Progenitor cell of endocrine pancreas (in vitro differentiated cells): ENCODE data around the gene LRRFIP1. TPM values are rescaled to one million over a fixed set of nuclear protein-coding genes. Genes with fewer than 3 reads are reported as not detected.

ENCODE experiments used
- DNase-seq: peaks from one replicate; pipeline ENCODE4 v3.0.0; 2021; ENCODE audit warnings: low spot score; ENCODE audit not compliant: unreplicated experiment
- H3K27ac Mint-ChIP-seq: 2 replicates; pipeline ENCODE4 v1.8.0; 2021; ENCODE audit warnings: mild to moderate bottlenecking, moderate library complexity, mixed read lengths
- H3K27me3 Mint-ChIP-seq: 2 replicates; pipeline ENCODE4 v1.8.0; 2021; ENCODE audit warnings: mixed read lengths
- H3K36me3 Mint-ChIP-seq: 2 replicates; pipeline ENCODE4 v1.8.0; 2022; ENCODE audit warnings: mixed read lengths; ENCODE audit not compliant: insufficient read depth
- H3K4me1 Mint-ChIP-seq: 2 replicates; pipeline ENCODE4 v1.8.0; 2021; ENCODE audit warnings: low read depth, mixed read lengths
- H3K4me3 Mint-ChIP-seq: 2 replicates; pipeline ENCODE4 v1.8.0; 2021; ENCODE audit warnings: low read depth, mild to moderate bottlenecking, moderate library complexity, mixed read lengths
- H3K9me3 Mint-ChIP-seq: 2 replicates; pipeline ENCODE4 v1.8.0; 2021; ENCODE audit warnings: low read depth, mixed read lengths
- CTCF ChIP-seq: fragments of 200-600 bp; sonication (generic); IDR thresholded peaks from one replicate; pipeline ENCODE4 v1.5.0; 2021; ENCODE audit warnings: antibody characterized with exemption, mild to moderate bottlenecking; ENCODE audit not compliant: unreplicated experiment
- total RNA-seq: library from RNA; stranded (reverse); gene quantifications from 2 replicates; pipeline ENCODE4 v1.2.1, GENCODE V29; 2021

Gene LRRFIP1
- total RNA-seq, 1 donor from 2014 or later = 68.6 TPM

- no peak for DNase-seq
- Mint-ChIP-seq H3K4me3 (no peak overlapping the region), H3K4me1 (peaks cover 51% of the 10 kb centered on the region), H3K27me3 (no peaks in the 10 kb centered on the region), H3K27ac (no peak overlapping the region), H3K9me3 (no peaks in the 10 kb centered on the region), H3K36me3 (no peaks in the 10 kb centered on the region)
- no peak for TF ChIP-seq CTCF
Measured at GRCh38 chr2:237725661-237726060, 98.3 kb downstream of the LRRFIP1 start.

GRCh38 chr2:237726401-237726830 lies 99.0 kb downstream of the LRRFIP1 start:
- no peak for DNase-seq
- no peak for TF ChIP-seq CTCF
- no peak overlapping the region for H3K4me3 Mint-ChIP-seq
- H3K27me3 Mint-ChIP-seq = no peaks in the 10 kb centered on the region
- H3K36me3 Mint-ChIP-seq = no peaks in the 10 kb centered on the region
- no peaks in the 10 kb centered on the region for H3K9me3 Mint-ChIP-seq
- H3K4me1 Mint-ChIP-seq = peaks cover 49% of the 10 kb centered on the region
- H3K27ac Mint-ChIP-seq = no peak overlapping the region

- Mint-ChIP-seq H3K4me1 (peaks cover 56% of the 10 kb centered on the region), H3K36me3 (no peaks in the 10 kb centered on the region), H3K27me3 (no peaks in the 10 kb centered on the region), H3K27ac (no peak overlapping the region), H3K4me3 (no peak overlapping the region), H3K9me3 (no peaks in the 10 kb centered on the region)
- no peak for DNase-seq
- no peak for TF ChIP-seq CTCF
Measured at GRCh38 chr2:237727363-237727762, 100.0 kb downstream of the LRRFIP1 start.

- Mint-ChIP-seq H3K4me3 (no peak overlapping the region), H3K9me3 (no peaks in the 10 kb centered on the region), H3K4me1 (peaks cover 67% of the 10 kb centered on the region), H3K27me3 (no peaks in the 10 kb centered on the region), H3K36me3 (no peaks in the 10 kb centered on the region), H3K27ac (peak overlapping the region; percentile 84)
- no peak for TF ChIP-seq CTCF
- no peak for DNase-seq
Measured at GRCh38 chr2:237729681-237730475, 102.5 kb downstream of the LRRFIP1 start.

- H3K9me3 Mint-ChIP-seq = no peaks in the 10 kb centered on the region
- TF ChIP-seq CTCF = no peak
- no peak overlapping the region for H3K4me3 Mint-ChIP-seq
Measured at GRCh38 chr2:237731663-237732062, 104.3 kb downstream of the LRRFIP1 start.

More at GRCh38 chr2:237731663-237732062, 104.3 kb downstream of the LRRFIP1 start:
- Mint-ChIP-seq H3K36me3 (peaks cover 5% of the 10 kb centered on the region), H3K27ac (no peak overlapping the region), H3K4me1 (peaks cover 63% of the 10 kb centered on the region), H3K27me3 (no peaks in the 10 kb centered on the region)
- DNase-seq = no peak
